ENCODE results near the gene CALM3. TPM values are rescaled to one million over a fixed set of nuclear protein-coding genes. Genes with fewer than 3 reads are reported as not detected.

CALM3 gene
- polyA plus RNA-seq, 1 donor (not counting 4 experiments of a cell fraction or from before 2014, with no cell fraction given) = 411 TPM

- H3K9me1 ChIP-seq (ENCODE audit: control insufficient read depth, extremely low read depth, insufficient read depth, low read length) = no peaks in the 10 kb centered on the region
- H3K4me3 ChIP-seq (ENCODE audit: control insufficient read depth in 2 of 3, extremely low read depth in 1 of 3, insufficient read depth in 2 of 3, low read depth in 1 of 3, low read length in 3 of 3) = no peak overlapping the region
- H4K20me1 ChIP-seq (ENCODE audit: control insufficient read depth, extremely low read depth, insufficient read depth, low read length) = no peaks in the 10 kb centered on the region
- no peak overlapping the region for H2AFZ ChIP-seq (ENCODE audit: control insufficient read depth, low read length)
- H3K27ac ChIP-seq (ENCODE audit: control insufficient read depth, insufficient read depth, low read length) = no peak overlapping the region
- no peak for FAIRE-seq
- TF ChIP-seq EZH2 (IDR thresholded peaks at IDR 0.05; ENCODE audit: low read length) (no peak), CTCF (optimal IDR thresholded peaks at IDR 0.05 in 1 of 3, IDR thresholded peaks at IDR 0.05 in 1 of 3, conservative IDR thresholded peaks at IDR 0.05 in 1 of 3; ENCODE audit: extremely low read depth in 1 of 3, insufficient read depth in 2 of 3, low read length in 3 of 3) (no peak)
- H3K4me2 ChIP-seq (ENCODE audit: control insufficient read depth, extremely low read depth, insufficient read depth, low read depth, low read length) = no peak overlapping the region
- no peaks in the 10 kb centered on the region for H3K79me2 ChIP-seq (ENCODE audit: control insufficient read depth, insufficient read depth, low read length)
- DNase-seq (ENCODE audit: low read depth, low spot score) = no peak
- no peaks in the 10 kb centered on the region for H3K27me3 ChIP-seq (ENCODE audit: control insufficient read depth, extremely low read depth, insufficient read depth, low read length)
- H3K9me3 ChIP-seq (ENCODE audit: control insufficient read depth, low read depth, low read length) = no peaks in the 10 kb centered on the region
- H3K9ac ChIP-seq (ENCODE audit: control insufficient read depth, extremely low read depth, insufficient read depth, low read length) = no peak overlapping the region
- no peaks in the 10 kb centered on the region for H3K4me1 ChIP-seq (ENCODE audit: control insufficient read depth, extremely low read depth, insufficient read depth, low read length)
- dilution Hi-C loops (cut with MboI; ENCODE audit: extremely low pct_ligation_motif_present, low sequenced_read_pairs) = no loop called here
- H3K36me3 ChIP-seq (ENCODE audit: control insufficient read depth in 2 of 2, extremely low read depth in 1 of 2, insufficient read depth in 2 of 2, low read length in 2 of 2) = no peaks in the 10 kb centered on the region
Observed at GRCh38 chr19:46574533-46574932, 26.6 kb upstream of the CALM3 start.

- dilution Hi-C loops (cut with MboI; ENCODE audit: extremely low pct_ligation_motif_present, low sequenced_read_pairs) = no loop called here
Observed at GRCh38 chr19:46578450-46578849, 22.7 kb upstream of the CALM3 start.

More at GRCh38 chr19:46578450-46578849, 22.7 kb upstream of the CALM3 start:
- TF ChIP-seq CTCF (optimal IDR thresholded peaks at IDR 0.05 in 1 of 3, IDR thresholded peaks at IDR 0.05 in 1 of 3, conservative IDR thresholded peaks at IDR 0.05 in 1 of 3; ENCODE audit: extremely low read depth in 1 of 3, insufficient read depth in 2 of 3, low read length in 3 of 3) = no peak
- Histone ChIP-seq H3K4me2 (ENCODE audit: control insufficient read depth, extremely low read depth, insufficient read depth, low read depth, low read length) (no peak overlapping the region), H3K4me1 (ENCODE audit: control insufficient read depth, extremely low read depth, insufficient read depth, low read length) (no peaks in the 10 kb centered on the region), H3K9ac (ENCODE audit: control insufficient read depth, extremely low read depth, insufficient read depth, low read length) (no peak overlapping the region), H3K27me3 (ENCODE audit: control insufficient read depth, extremely low read depth, insufficient read depth, low read length) (no peaks in the 10 kb centered on the region), H3K9me1 (ENCODE audit: control insufficient read depth, extremely low read depth, insufficient read depth, low read length) (no peaks in the 10 kb centered on the region), H3K27ac (ENCODE audit: control insufficient read depth, insufficient read depth, low read length) (no peak overlapping the region), H4K20me1 (ENCODE audit: control insufficient read depth, extremely low read depth, insufficient read depth, low read length) (no peaks in the 10 kb centered on the region), H3K9me3 (ENCODE audit: control insufficient read depth, low read depth, low read length) (no peaks in the 10 kb centered on the region), H3K36me3 (ENCODE audit: control insufficient read depth in 2 of 2, extremely low read depth in 1 of 2, insufficient read depth in 2 of 2, low read length in 2 of 2) (no peaks in the 10 kb centered on the region), H3K4me3 (ENCODE audit: control insufficient read depth in 2 of 3, extremely low read depth in 1 of 3, insufficient read depth in 2 of 3, low read depth in 1 of 3, low read length in 3 of 3) (no peak overlapping the region), H3K79me2 (ENCODE audit: control insufficient read depth, insufficient read depth, low read length) (no peaks in the 10 kb centered on the region), H2AFZ (ENCODE audit: control insufficient read depth, low read length) (no peak overlapping the region)
- DNase-seq (ENCODE audit: low read depth, low spot score) (no peak), FAIRE-seq (no peak)
